ENCODE data around the gene EPHA6.
A peak's percentile ranks its signal among the peaks of the same experiment; 100 is the strongest.

The EPHA6 gene

DNA sequence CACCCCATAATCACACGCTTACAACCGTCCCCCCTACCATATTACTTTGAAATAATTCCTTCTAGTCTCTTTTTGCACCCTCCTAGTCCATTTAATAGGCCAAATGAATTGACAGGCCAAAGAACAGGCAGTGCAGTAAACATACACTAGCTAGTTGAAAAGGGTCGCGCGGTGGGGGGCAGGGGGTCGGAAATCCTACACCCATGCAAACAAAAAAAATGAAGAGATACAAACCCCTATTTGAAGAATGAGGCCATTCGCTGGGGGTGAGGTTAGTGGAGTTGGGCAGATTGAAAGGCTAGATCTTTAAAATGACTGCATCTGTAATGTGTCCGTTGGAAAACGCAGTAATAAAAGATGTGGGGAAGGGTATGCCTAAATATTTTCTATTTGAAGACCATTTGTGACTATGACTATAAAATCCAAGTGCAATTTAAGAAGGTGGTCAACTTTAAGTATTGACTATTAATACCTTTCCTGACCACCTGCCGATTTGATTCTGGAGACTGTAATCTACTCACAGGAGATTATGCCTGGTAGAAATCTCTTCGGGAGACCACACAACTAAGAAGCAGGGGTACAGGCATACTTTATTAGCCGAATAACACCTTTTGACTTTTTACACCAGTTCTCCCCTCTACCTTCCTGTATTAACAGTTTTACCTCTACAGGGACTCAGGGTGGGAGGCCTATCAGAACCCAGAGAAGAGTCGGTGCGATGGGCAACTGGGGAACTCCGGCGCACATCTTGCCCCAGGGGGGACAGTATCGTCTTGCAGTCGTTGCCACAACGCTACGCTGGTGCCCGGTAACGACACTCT lies 949.4 kb downstream of the EPHA6 start:
- peak overlapping the region; percentile 93 for H3K4me3 ChIP-seq (ENCODE audit: control insufficient read depth, low read depth, low read length)
- DNase-seq (ENCODE audit: low read depth), result no peak
- no peak for TF ChIP-seq CTCF (conservative IDR thresholded peaks at IDR 0.05; ENCODE audit: control insufficient read depth, insufficient read depth, low read depth, low read length)

- peak; percentile 9 for TF ChIP-seq CTCF (conservative IDR thresholded peaks at IDR 0.05; ENCODE audit: control insufficient read depth, insufficient read depth, low read depth, low read length)
- peak within 1 kb of the TSS; percentile 93 for H3K4me3 ChIP-seq (ENCODE audit: control insufficient read depth, low read depth, low read length)
- peak; percentile 86 for DNase-seq (ENCODE audit: low read depth)
These were observed 950.2 kb downstream of the EPHA6 start, which contains the start of gene ARL6 for GRCh38 chr3:97764407-97765238. ARL6 (plus strand) TSS chr3:97764758; CDS start chr3:97768108, 3,350 bp downstream.

GRCh38 chr3:97765336-97765735 lies 950.9 kb downstream of the EPHA6 start:
- peak; percentile 4 for DNase-seq (ENCODE audit: low read depth)
- peak overlapping the region; percentile 93 for H3K4me3 ChIP-seq (ENCODE audit: control insufficient read depth, low read depth, low read length)
- TF ChIP-seq CTCF (conservative IDR thresholded peaks at IDR 0.05; ENCODE audit: control insufficient read depth, insufficient read depth, low read depth, low read length), result no peak

DNA sequence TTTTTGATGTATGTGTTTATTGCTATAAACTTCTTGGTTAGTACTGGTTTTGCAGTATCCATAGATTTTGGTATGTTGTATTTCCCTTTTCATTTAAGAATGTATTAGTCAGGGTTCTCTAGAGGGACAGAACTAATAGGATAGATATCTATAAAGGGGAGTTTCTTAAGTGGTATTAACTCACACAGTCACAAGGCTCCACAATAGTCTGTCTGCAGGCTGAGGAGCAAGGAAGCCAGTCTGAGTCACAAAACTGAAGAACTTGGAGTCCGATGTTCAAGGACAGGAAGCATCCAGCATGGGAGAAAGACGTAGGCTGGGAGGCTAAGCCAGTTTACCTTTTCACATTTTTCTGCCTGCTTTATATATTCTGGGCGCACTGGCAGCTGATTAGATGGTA lies 958.5 kb downstream of the EPHA6 start:
- TF ChIP-seq CTCF (conservative IDR thresholded peaks at IDR 0.05; ENCODE audit: control insufficient read depth, insufficient read depth, low read depth, low read length), result no peak
- no peak overlapping the region for H3K4me3 ChIP-seq (ENCODE audit: control insufficient read depth, low read depth, low read length)
- no peak for DNase-seq (ENCODE audit: low read depth)

DNA sequence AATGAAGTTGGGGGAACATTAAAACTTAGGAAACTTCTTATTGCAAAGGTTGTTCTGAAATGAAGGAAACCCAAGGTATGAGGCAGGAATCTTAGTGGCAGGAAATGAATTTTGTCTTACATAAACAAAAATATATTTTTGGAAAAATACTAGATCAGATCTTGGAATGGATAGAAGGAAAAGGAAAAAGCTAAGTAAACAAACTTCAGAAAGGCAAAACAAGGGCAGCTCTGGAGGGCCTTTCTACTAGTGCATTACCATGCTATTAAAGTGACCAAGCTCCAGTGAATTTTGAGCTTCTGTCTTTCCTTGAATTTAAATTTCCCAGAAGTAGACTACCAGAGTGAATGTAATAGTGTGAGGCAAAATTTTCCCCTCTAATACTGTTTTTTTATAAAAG lies 963.8 kb downstream of the EPHA6 start:
- no peak overlapping the region for H3K4me3 ChIP-seq (ENCODE audit: control insufficient read depth, low read depth, low read length)
- TF ChIP-seq CTCF (conservative IDR thresholded peaks at IDR 0.05; ENCODE audit: control insufficient read depth, insufficient read depth, low read depth, low read length), result no peak
- no peak for DNase-seq (ENCODE audit: low read depth)

DNA sequence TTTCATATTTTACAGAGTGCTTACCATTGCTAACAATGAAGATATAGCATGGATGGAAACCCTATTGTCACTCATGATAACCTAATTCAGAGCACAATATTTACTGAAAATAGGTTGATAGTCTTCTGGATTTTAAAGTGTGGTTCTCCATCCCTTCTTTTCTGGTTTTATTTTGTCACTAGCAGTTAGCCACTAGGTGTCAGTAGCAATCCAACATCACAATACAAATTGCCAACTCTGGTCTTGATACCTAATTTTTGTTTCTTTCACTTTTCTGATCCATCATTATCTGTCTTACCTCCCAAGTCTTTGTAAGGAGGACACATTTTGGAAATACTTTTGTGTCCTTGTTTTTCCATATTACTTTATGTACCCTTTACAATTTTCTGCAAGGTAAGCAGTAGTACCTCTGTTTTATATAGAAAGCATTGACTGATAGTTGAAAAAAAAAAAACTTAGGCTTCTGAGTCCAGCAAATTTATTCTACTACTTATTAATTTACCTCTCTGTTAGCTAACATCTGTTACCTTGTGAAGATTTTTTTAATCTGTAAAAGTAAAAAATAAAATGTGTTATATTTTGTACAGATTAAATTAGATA lies 979.1 kb downstream of the EPHA6 start:
- no peak overlapping the region for H3K4me3 ChIP-seq (ENCODE audit: control insufficient read depth, low read depth, low read length)
- peak; percentile 80 for TF ChIP-seq CTCF (conservative IDR thresholded peaks at IDR 0.05; ENCODE audit: control insufficient read depth, insufficient read depth, low read depth, low read length)
- peak; percentile 72 for DNase-seq (ENCODE audit: low read depth)

Data from fibroblast of mammary gland (primary cell).